H9 (cell line): Measurements from ENCODE around the gene RASAL1. TPM values are rescaled to one million over a fixed set of nuclear protein-coding genes. Genes with fewer than 3 reads are reported as not detected.

Source experiments
- DNase-seq: peaks from one replicate; pipeline ENCODE4 v3.0.0-alpha.2; 2017
- H2AFZ ChIP-seq: one replicate; pipeline ENCODE4 v1.6.1; 2013; ENCODE audit warnings: mild to moderate bottlenecking, low read length, control low read depth, moderate library complexity
- H2AK5ac ChIP-seq: 2 replicates; pipeline ENCODE4 v1.6.1; 2013; ENCODE audit warnings: low read length, control low read depth, mixed read lengths; ENCODE audit not compliant: insufficient read length
- H2BK120ac ChIP-seq: one replicate; pipeline ENCODE4 v1.6.1; 2013; ENCODE audit warnings: low read depth, mild to moderate bottlenecking, low read length, control low read depth, inconsistent platforms; ENCODE audit not compliant: poor library complexity, severe bottlenecking
- H2BK12ac ChIP-seq: 2 replicates; pipeline ENCODE4 v1.6.1; 2013; ENCODE audit warnings: low read length, control low read depth, mixed read lengths, low read depth; ENCODE audit not compliant: insufficient read length
- H2BK15ac ChIP-seq: 2 replicates; pipeline ENCODE4 v1.6.1; 2013; ENCODE audit warnings: low read depth, low read length, control low read depth
- H2BK20ac ChIP-seq: one replicate; pipeline ENCODE4 v1.6.1; 2013; ENCODE audit warnings: low read depth, mild to moderate bottlenecking, low read length, control low read depth, inconsistent platforms; ENCODE audit not compliant: poor library complexity, severe bottlenecking
- H2BK5ac ChIP-seq: 2 replicates; pipeline ENCODE4 v1.6.1; 2013; ENCODE audit warnings: low read length, control low read depth, mixed read lengths; ENCODE audit not compliant: insufficient read length
- H3K14ac ChIP-seq: 2 replicates; pipeline ENCODE4 v1.6.1; 2013; ENCODE audit warnings: low read length, control low read depth; ENCODE audit not compliant: insufficient read depth
- H3K18ac ChIP-seq: 2 replicates; pipeline ENCODE4 v1.6.1; 2013; ENCODE audit warnings: low read depth, mild to moderate bottlenecking, mixed read lengths, low read length, control low read depth; ENCODE audit not compliant: insufficient read length
- H3K23ac ChIP-seq: 2 replicates; pipeline ENCODE4 v1.6.1; 2013; ENCODE audit warnings: low read length, control low read depth, mixed read lengths, low read depth; ENCODE audit not compliant: insufficient read length
- H3K23me2 ChIP-seq: 2 replicates; pipeline ENCODE4 v1.6.1; 2013; ENCODE audit warnings: low read depth, mild to moderate bottlenecking, mixed read lengths, low read length, control low read depth; ENCODE audit not compliant: insufficient read length, poor library complexity, severe bottlenecking
- H3K27ac ChIP-seq: 2 replicates; pipeline ENCODE4 v1.5.1; 2013; ENCODE audit warnings: low read length, control low read depth, mixed read lengths, low read depth; ENCODE audit not compliant: insufficient read length
- H3K27me3 ChIP-seq: 2 replicates; pipeline ENCODE4 v1.6.1; 2013; ENCODE audit warnings: low read length, control low read depth, inconsistent platforms; ENCODE audit not compliant: insufficient read depth
- H3K4ac ChIP-seq: 2 replicates; pipeline ENCODE4 v1.6.1; 2013; ENCODE audit warnings: low read depth, mild to moderate bottlenecking, control low read depth, inconsistent platforms, low read length, moderate library complexity
- H3K4me1 ChIP-seq: 2 replicates; pipeline ENCODE4 v1.6.1; 2013; ENCODE audit warnings: low read length, control low read depth, inconsistent platforms; ENCODE audit not compliant: insufficient read depth
- H3K4me2 ChIP-seq: 2 replicates; pipeline ENCODE4 v1.6.1; 2013; ENCODE audit warnings: low read length, control low read depth, mixed read lengths; ENCODE audit not compliant: insufficient read length, insufficient read depth
- H3K56ac ChIP-seq: 2 replicates; pipeline ENCODE4 v1.6.1; 2013; ENCODE audit warnings: low read depth, mild to moderate bottlenecking, mixed read lengths, low read length, control low read depth; ENCODE audit not compliant: insufficient read length
- H3K79me1 ChIP-seq: 2 replicates; pipeline ENCODE4 v1.6.1; 2013; ENCODE audit warnings: low read depth, mild to moderate bottlenecking, moderate library complexity, low read length, control low read depth, inconsistent platforms; ENCODE audit not compliant: insufficient read depth, poor library complexity, severe bottlenecking
- H3K79me2 ChIP-seq: 2 replicates; pipeline ENCODE4 v1.6.1; 2013; ENCODE audit warnings: low read length, control low read depth, inconsistent platforms; ENCODE audit not compliant: insufficient read depth
- H3K9ac ChIP-seq: 2 replicates; pipeline ENCODE4 v1.6.1; 2013; ENCODE audit warnings: low read length, control low read depth, mixed read lengths; ENCODE audit not compliant: insufficient read length; ENCODE audit errors: extremely low read depth
- H3K9me3 ChIP-seq: one replicate; pipeline ENCODE4 v1.6.1; 2013; ENCODE audit warnings: low read depth, low read length, inconsistent platforms; ENCODE audit not compliant: control insufficient read depth
- H3T11ph ChIP-seq: one replicate; pipeline ENCODE4 v1.6.1; 2013; ENCODE audit warnings: mild to moderate bottlenecking, low read length, control low read depth, inconsistent platforms
- H4K20me1 ChIP-seq: one replicate; pipeline ENCODE4 v1.6.1; 2013; ENCODE audit not compliant: control insufficient read depth, insufficient read length, insufficient read depth
- H4K5ac ChIP-seq: 2 replicates; pipeline ENCODE4 v1.6.1; 2013; ENCODE audit warnings: low read depth, mild to moderate bottlenecking, mixed read lengths, low read length, control low read depth; ENCODE audit not compliant: insufficient read length
- H4K8ac ChIP-seq: replicated peaks from 2 replicates; pipeline ENCODE4 v1.6.1; 2013; ENCODE audit warnings: low read length, control low read depth, mixed read lengths, low read depth; ENCODE audit not compliant: insufficient read length
- H4K91ac ChIP-seq: 2 replicates; pipeline ENCODE4 v1.6.1; 2013; ENCODE audit warnings: low read depth, mild to moderate bottlenecking, moderate library complexity, mixed read lengths, low read length, control low read depth; ENCODE audit not compliant: insufficient read length
- H3K27ac Mint-ChIP-seq, 3 experiments: 2 replicates in 2 of 3; 3 replicates in 1 of 3; pipeline ENCODE4 v1.8.0; 2020 to 2021; ENCODE audit warnings: mixed read lengths in 3 of 3, mild to moderate bottlenecking in 1 of 3, moderate library complexity in 1 of 3
- H3K27me3 Mint-ChIP-seq: 2 replicates; pipeline ENCODE4 v1.8.0; 2021; ENCODE audit warnings: low read depth, mild to moderate bottlenecking, moderate library complexity, mixed read lengths
- H3K36me3 Mint-ChIP-seq, 3 experiments: 2 replicates in 2 of 3; 3 replicates in 1 of 3; pipeline ENCODE4 v1.8.0; 2020 to 2021; ENCODE audit warnings: low read depth in 3 of 3, mixed read lengths in 3 of 3; ENCODE audit not compliant: insufficient read depth in 1 of 3
- H3K4me1 Mint-ChIP-seq, 2 experiments: 2 replicates each; pipeline ENCODE4 v1.8.0; 2020; ENCODE audit warnings: mixed read lengths in 2 of 2
- H3K4me3 Mint-ChIP-seq, 2 experiments: 2 replicates in 1 of 2; 3 replicates in 1 of 2; pipeline ENCODE4 v1.8.0; 2020 to 2021; ENCODE audit warnings: mild to moderate bottlenecking in 2 of 2, mixed read lengths in 2 of 2, moderate library complexity in 1 of 2
- H3K9me3 Mint-ChIP-seq, 2 experiments: 2 replicates in 1 of 2; 3 replicates in 1 of 2; pipeline ENCODE4 v1.8.0; 2020; ENCODE audit warnings: mild to moderate bottlenecking in 2 of 2, mixed read lengths in 2 of 2, moderate library complexity in 1 of 2
- WGBS: extraction: QIAGEN DNeasy Blood & Tissue Kit; methylation state at CpG from one replicate; pipeline ENCODE4 v1.1.7; 2013; ENCODE audit warnings: missing lambda C conversion rate, low lambda C conversion rate, mixed read lengths; ENCODE audit not compliant: insufficient read length; ENCODE audit errors: extremely low coverage; 5-methylcytosine and 5-hydroxymethylcytosine counted together
- total RNA-seq: library from RNA; stranded (reverse); gene quantifications from 2 replicates; pipeline ENCODE4 v1.2.1, GENCODE V29; 2021
- TF ChIP-seq, protein P1 (sequence below): fragments of 200-600 bp; sonication (generic); conservative IDR thresholded peaks from 3 replicates; pipeline ENCODE4 v1.8.0; 2021; ENCODE audit warnings: antibody characterized with exemption, mild to moderate bottlenecking

Gene RASAL1
- total RNA-seq, 1 experiment from 2014 or later, result 2.3 TPM

DNA sequence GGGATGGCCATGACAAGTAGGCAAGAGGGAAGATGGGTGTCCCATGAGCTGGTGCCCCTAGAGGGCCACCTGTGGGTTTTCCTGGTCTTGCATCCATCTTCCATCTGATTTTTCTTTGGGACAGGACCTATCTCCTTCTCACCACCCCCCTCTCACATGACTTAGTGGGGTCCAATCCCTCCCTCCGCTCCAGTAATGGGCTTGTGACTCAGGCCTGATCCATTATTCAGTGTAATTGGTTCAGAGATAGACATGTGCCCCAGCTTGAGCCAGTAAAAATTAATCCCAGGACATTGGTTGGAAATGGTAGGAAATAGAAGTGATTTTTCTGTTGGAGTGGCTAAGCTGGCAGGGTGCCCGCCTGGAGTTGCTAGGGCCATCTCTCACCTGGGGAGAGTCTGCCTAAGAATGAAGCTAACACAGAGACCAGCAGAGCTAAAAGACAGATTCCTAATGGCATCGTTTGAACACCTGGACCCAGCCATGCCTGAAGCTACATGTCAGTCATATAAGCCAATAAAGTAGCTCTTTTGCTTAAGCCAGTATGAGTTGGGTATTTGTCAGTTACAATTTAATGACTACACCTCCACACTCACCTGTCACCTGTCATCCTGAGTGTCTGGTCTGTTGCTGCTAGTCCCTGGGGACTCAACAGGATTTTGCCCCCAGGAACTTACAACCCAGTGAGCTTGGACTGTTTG, 14.7 kb downstream of the RASAL1 start:
- no peak overlapping the region for H2BK120ac ChIP-seq
- Mint-ChIP-seq H3K27ac (peak overlapping the region in 1 of 3 experiments; percentile 62; a peak in 1 of 7 replicates), H3K36me3 (peaks cover 4 to 9% (median 4%) of the 10 kb centered on the region in 3 experiments; a peak in 5 of 7 replicates), H3K4me3 (peak overlapping the region in 1 of 2 experiments; percentile 18; a peak in 1 of 5 replicates), H3K27me3 (peaks cover 3% of the 10 kb centered on the region), H3K4me1 (peaks cover 2 to 11% of the 10 kb centered on the region in 2 experiments; a peak in 3 of 4 replicates), H3K9me3 (peaks cover 4 to 7% of the 10 kb centered on the region in 2 experiments; a peak in 4 of 5 replicates)
- H3K9me3 ChIP-seq, result no peaks in the 10 kb centered on the region
- H2BK20ac ChIP-seq, result no peak overlapping the region
- no peak overlapping the region for H3K9ac ChIP-seq
- no peaks in the 10 kb centered on the region for H3K79me1 ChIP-seq
- no peak overlapping the region for H2BK5ac ChIP-seq
- no peaks in the 10 kb centered on the region for H3K79me2 ChIP-seq
- no peak overlapping the region for H3T11ph ChIP-seq
- no peak overlapping the region for H3K14ac ChIP-seq
- no peak overlapping the region for H4K8ac ChIP-seq
- H3K56ac ChIP-seq, result no peak overlapping the region
- no peak overlapping the region for H3K4ac ChIP-seq
- no peaks in the 10 kb centered on the region for H3K27me3 ChIP-seq
- no peaks in the 10 kb centered on the region for H4K20me1 ChIP-seq
- no peak overlapping the region for H2AK5ac ChIP-seq
- H3K4me1 ChIP-seq, result no peaks in the 10 kb centered on the region
- no peak overlapping the region for H4K91ac ChIP-seq
- no peak overlapping the region for H2BK15ac ChIP-seq
- no peak overlapping the region for H2BK12ac ChIP-seq
- TF ChIP-seq, protein P1, sequence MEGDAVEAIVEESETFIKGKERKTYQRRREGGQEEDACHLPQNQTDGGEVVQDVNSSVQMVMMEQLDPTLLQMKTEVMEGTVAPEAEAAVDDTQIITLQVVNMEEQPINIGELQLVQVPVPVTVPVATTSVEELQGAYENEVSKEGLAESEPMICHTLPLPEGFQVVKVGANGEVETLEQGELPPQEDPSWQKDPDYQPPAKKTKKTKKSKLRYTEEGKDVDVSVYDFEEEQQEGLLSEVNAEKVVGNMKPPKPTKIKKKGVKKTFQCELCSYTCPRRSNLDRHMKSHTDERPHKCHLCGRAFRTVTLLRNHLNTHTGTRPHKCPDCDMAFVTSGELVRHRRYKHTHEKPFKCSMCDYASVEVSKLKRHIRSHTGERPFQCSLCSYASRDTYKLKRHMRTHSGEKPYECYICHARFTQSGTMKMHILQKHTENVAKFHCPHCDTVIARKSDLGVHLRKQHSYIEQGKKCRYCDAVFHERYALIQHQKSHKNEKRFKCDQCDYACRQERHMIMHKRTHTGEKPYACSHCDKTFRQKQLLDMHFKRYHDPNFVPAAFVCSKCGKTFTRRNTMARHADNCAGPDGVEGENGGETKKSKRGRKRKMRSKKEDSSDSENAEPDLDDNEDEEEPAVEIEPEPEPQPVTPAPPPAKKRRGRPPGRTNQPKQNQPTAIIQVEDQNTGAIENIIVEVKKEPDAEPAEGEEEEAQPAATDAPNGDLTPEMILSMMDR, result no peak
- no peak overlapping the region for H3K27ac ChIP-seq
- no peak overlapping the region for H4K5ac ChIP-seq
- no peak overlapping the region for H3K18ac ChIP-seq
- WGBS, result no CpG with 5 or more reads among the region's 3 CpGs
- no peak overlapping the region for H2AFZ ChIP-seq
- H3K23me2 ChIP-seq, result no peaks in the 10 kb centered on the region
- no peak for DNase-seq
- no peak overlapping the region for H3K4me2 ChIP-seq
- no peak overlapping the region for H3K23ac ChIP-seq
